Panc1 (cell line): ENCODE measurements around the gene B9D2. TPM values are rescaled to one million over a fixed set of nuclear protein-coding genes. Genes with fewer than 3 reads are reported as not detected.

Experiments
- ATAC-seq: fragments of 200-7000 bp; cut with Tn5 transposase; 2 replicates; pipeline ENCODE4 v1.9.1; 2020; ENCODE audit warnings: mild to moderate bottlenecking, moderate library complexity
- BruUV-seq: library from RNA; stranded (reverse); fragments of 400-500 nt; replicated peaks from 2 replicates; lab custom pipeline; 2021; lab: Mats Ljungman, UMichigan
- CTCF ChIA-PET: fragments of 300-600 bp; sonication (Branson Sonifier 250); formaldehyde crosslinking; loops from one replicate; lab custom pipeline; 2022; ENCODE audit warnings: antibody characterized with exemption; lab: Charles Lee
- POLR2A ChIA-PET: fragments of 300-600 bp; sonication (Branson Sonifier 250); formaldehyde crosslinking; loops from one replicate; lab custom pipeline; 2022; ENCODE audit warnings: antibody characterized with exemption; lab: Charles Lee
- DNase-seq: peaks from one replicate; pipeline ENCODE4 v3.0.0-alpha.2; 2010; ENCODE audit warnings: low read depth, low spot score
- H3K27ac ChIP-seq: 2 replicates; pipeline ENCODE4 v1.5.1; 2011; ENCODE audit warnings: mild to moderate bottlenecking, low read length, inconsistent platforms
- H3K27me3 ChIP-seq: fragments of 200-500 bp; sonication (Bioruptor generic); 2 replicates; pipeline ENCODE4 v1.6.0; 2014; ENCODE audit warnings: low read length, inconsistent platforms; ENCODE audit not compliant: control insufficient read depth, insufficient read depth
- H3K36me3 ChIP-seq: fragments of 200-500 bp; sonication (Bioruptor generic); 2 replicates; pipeline ENCODE4 v1.5.1; 2014; ENCODE audit warnings: inconsistent platforms, mild to moderate bottlenecking, low read length, moderate library complexity; ENCODE audit not compliant: control insufficient read depth, insufficient read depth
- H3K4me1 ChIP-seq: 2 replicates; pipeline ENCODE4 v1.5.1; 2011; ENCODE audit warnings: inconsistent platforms, mild to moderate bottlenecking, low read length, moderate library complexity; ENCODE audit not compliant: control insufficient read depth, insufficient read depth
- H3K4me3 ChIP-seq, 2 experiments: 2 replicates each; pipeline ENCODE4 v1.5.1; 2011 to 2012; ENCODE audit warnings: low read depth in 2 of 2, low read length in 2 of 2, mild to moderate bottlenecking in 2 of 2, inconsistent platforms in 1 of 2, moderate library complexity in 1 of 2
- H3K9me3 ChIP-seq: fragments of 200-500 bp; sonication (Bioruptor generic); 2 replicates; pipeline ENCODE4 v1.5.1; 2014; ENCODE audit warnings: low read depth, mild to moderate bottlenecking, inconsistent platforms, low read length, moderate library complexity; ENCODE audit not compliant: control insufficient read depth, insufficient read depth
- POLR2AphosphoS5 ChIP-seq: IDR thresholded peaks from 2 replicates; pipeline ENCODE4 v1.6.1; 2012; ENCODE audit warnings: mild to moderate bottlenecking, low read depth, low read length, moderate library complexity
- REST ChIP-seq, 2 experiments: IDR thresholded peaks; 2 replicates each; pipeline ENCODE4 v1.6.1; 2011 to 2012; ENCODE audit warnings: low read depth in 2 of 2, control low read depth in 1 of 2, low read length in 1 of 2, mild to moderate bottlenecking in 1 of 2, moderate library complexity in 1 of 2; ENCODE audit not compliant: insufficient read depth in 1 of 2
- SIN3A ChIP-seq: IDR thresholded peaks from 2 replicates; pipeline ENCODE4 v1.6.1; 2012; ENCODE audit warnings: low read depth, mild to moderate bottlenecking, low read length, moderate library complexity, borderline replicate concordance; ENCODE audit not compliant: insufficient read depth
- TCF7L2 ChIP-seq: IDR thresholded peaks from 2 replicates; pipeline ENCODE4 v1.6.1; 2011; ENCODE audit warnings: mild to moderate bottlenecking, low read depth, low read length, inconsistent platforms
- in situ Hi-C: cut with HindIII; loops from 2 replicates; pipeline ENCODE4 v1.10.0; 2016; ENCODE audit warnings: low sequenced_read_pairs, low pct_unique_long_range_greater_than_20kb
- intact Hi-C: fragments of 100-400 bp; cut with micrococcal nuclease; formaldehyde crosslinking; loops from one replicate; pipeline ENCODE4 v1.10.0; 2022; ENCODE audit not compliant: unreplicated experiment
- total RNA-seq: library from RNA; stranded (reverse); gene quantifications from one replicate; pipeline ENCODE4 v1.2.1, GENCODE V29; 2021; ENCODE audit not compliant: unreplicated experiment
- TF ChIP-seq, protein P1 (sequence below): fragments of 450-650 bp; IDR thresholded peaks from 2 replicates; pipeline ENCODE4 v1.5.1; 2017; ENCODE audit warnings: mild to moderate bottlenecking

B9D2 gene
- total RNA-seq, 1 experiment from 2014 or later, result 7.1 TPM

DNA sequence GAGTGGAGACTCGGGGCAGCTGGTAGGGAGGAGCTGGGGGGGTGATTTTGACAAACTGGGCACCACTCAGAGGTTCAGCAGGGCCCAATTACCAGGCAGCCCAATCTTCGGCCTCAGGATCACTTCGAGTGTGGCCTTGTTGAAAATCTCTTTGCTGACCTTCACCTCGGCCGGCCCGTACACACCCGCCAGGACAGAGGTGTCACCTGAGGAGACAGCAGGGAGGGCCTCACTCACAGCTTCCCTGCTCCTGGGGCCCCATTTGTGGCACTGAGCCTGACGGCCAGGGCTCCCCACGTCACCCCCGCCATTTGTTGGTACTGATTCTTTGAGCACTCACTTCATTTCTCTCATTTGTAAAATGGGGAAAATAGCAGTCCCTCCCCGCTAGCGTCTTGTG is 28.8 kb upstream of the B9D2 start:
- POLR2A ChIA-PET, result no interaction called here
- H3K27me3 ChIP-seq, result no peaks in the 10 kb centered on the region
- CTCF ChIA-PET, result no interaction called here
- DNase-seq (no peak), ATAC-seq (no peak)
- in situ Hi-C loops (no loop called here), intact Hi-C loops (no loop called here)
- TF ChIP-seq POLR2AphosphoS5 (no peak), TCF7L2 (no peak), SIN3A (no peak), REST (IDR thresholded peaks at IDR 0.05; ENCODE audit: insufficient read depth in 1 of 2, low read depth in 2 of 2, low read length in 1 of 2) (no peak)
- TF ChIP-seq, protein P1, sequence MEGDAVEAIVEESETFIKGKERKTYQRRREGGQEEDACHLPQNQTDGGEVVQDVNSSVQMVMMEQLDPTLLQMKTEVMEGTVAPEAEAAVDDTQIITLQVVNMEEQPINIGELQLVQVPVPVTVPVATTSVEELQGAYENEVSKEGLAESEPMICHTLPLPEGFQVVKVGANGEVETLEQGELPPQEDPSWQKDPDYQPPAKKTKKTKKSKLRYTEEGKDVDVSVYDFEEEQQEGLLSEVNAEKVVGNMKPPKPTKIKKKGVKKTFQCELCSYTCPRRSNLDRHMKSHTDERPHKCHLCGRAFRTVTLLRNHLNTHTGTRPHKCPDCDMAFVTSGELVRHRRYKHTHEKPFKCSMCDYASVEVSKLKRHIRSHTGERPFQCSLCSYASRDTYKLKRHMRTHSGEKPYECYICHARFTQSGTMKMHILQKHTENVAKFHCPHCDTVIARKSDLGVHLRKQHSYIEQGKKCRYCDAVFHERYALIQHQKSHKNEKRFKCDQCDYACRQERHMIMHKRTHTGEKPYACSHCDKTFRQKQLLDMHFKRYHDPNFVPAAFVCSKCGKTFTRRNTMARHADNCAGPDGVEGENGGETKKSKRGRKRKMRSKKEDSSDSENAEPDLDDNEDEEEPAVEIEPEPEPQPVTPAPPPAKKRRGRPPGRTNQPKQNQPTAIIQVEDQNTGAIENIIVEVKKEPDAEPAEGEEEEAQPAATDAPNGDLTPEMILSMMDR, result no peak
- H3K4me3 ChIP-seq, result no peak overlapping the region
- no peaks in the 10 kb centered on the region for H3K9me3 ChIP-seq
- H3K4me1 ChIP-seq, result no peaks in the 10 kb centered on the region
- no peak overlapping the region for H3K27ac ChIP-seq
- H3K36me3 ChIP-seq, result peaks cover 3% of the 10 kb centered on the region; the same call in 1 of the 2 replicates
- BruUV-seq, result no TSS peak

DNA sequence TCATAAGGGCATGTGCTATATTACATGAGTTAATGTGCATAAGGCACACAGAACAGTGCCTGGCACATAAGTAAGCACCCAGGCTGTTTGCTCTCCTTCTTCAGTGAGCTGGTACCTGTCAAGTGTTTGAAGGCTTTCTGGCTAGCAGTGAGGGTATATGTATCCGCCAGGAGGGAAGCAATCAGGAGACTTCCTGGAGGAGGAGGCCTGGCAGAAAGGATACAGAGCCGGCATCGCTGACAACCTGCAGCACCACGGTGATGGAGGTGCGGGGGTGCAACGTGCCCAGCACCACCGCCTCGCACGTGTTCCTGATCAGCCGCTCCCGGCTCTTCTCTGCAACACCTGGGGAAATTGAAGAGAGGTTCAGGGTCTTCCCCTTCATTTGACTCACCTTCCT is 27.7 kb upstream of the B9D2 start:
- CTCF ChIA-PET, result no interaction called here

GRCh38 chr19:41386442-41386841 is 22.5 kb upstream of the B9D2 start:
- in situ Hi-C loops (no loop called here), intact Hi-C loops (no loop called here)
- Histone ChIP-seq H3K4me1 (no peaks in the 10 kb centered on the region), H3K9me3 (no peaks in the 10 kb centered on the region), H3K4me3 (no peak overlapping the region), H3K27me3 (no peaks in the 10 kb centered on the region), H3K27ac (no peak overlapping the region), H3K36me3 (no peaks in the 10 kb centered on the region)
- ATAC-seq (no peak), DNase-seq (no peak)
- CTCF ChIA-PET, result no interaction called here
- BruUV-seq, result no TSS peak
- POLR2A ChIA-PET, result interaction anchor here (0.5 kb wide), 1 partner anchor 15 kb away, joined by 6 read pairs; no protein-coding TSS in a partner anchor
- no peak for TF ChIP-seq SIN3A
- TF ChIP-seq, protein P1, result no peak
- TF ChIP-seq TCF7L2, result no peak
- no peak for TF ChIP-seq REST (IDR thresholded peaks at IDR 0.05; ENCODE audit: insufficient read depth in 1 of 2, low read depth in 2 of 2, low read length in 1 of 2)
- no peak for TF ChIP-seq POLR2AphosphoS5

More for the DNA sequence above, 27.7 kb upstream of the B9D2 start:
- POLR2A ChIA-PET, result no interaction called here
- ATAC-seq, result no peak
- H3K27me3 ChIP-seq, result no peaks in the 10 kb centered on the region
- no peak for DNase-seq
- no peak for TF ChIP-seq POLR2AphosphoS5
- no peaks in the 10 kb centered on the region for H3K9me3 ChIP-seq
- H3K27ac ChIP-seq, result no peak overlapping the region
- no peak overlapping the region for H3K4me3 ChIP-seq
- H3K4me1 ChIP-seq, result no peaks in the 10 kb centered on the region
- in situ Hi-C loops, result no loop called here
- intact Hi-C loops, result no loop called here
- no peaks in the 10 kb centered on the region for H3K36me3 ChIP-seq
- no TSS peak for BruUV-seq
